Measurements from ENCODE around the gene C11orf16.
"Not testable (repeated sequence)": the region's sequence is repeated elsewhere in the genome, so short reads cannot be mapped to it uniquely, and the experiment has no call there.

C11orf16 gene, protein sequence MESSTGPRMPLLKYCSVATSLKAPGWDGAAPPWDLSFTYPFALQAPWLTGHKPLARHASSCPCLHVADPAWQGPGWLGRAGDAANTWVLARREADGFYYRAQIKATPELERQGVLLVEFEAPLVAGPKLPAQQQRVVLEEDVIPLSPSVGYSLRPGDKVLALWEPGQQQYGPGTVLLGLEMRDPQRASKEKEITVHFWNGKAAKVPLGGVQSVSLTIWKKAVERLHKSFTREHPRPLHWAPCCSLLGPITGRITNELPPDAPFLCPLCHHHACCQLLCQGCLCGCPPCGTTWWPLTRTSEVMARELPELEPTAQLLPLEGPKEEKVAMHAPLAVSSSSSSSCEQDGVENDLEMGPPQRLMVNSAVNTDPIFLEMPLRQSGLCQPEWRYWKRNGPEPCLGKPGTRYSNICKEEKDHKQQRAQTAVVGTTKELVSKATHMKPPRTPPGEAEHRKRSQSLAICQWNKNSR

DNA sequence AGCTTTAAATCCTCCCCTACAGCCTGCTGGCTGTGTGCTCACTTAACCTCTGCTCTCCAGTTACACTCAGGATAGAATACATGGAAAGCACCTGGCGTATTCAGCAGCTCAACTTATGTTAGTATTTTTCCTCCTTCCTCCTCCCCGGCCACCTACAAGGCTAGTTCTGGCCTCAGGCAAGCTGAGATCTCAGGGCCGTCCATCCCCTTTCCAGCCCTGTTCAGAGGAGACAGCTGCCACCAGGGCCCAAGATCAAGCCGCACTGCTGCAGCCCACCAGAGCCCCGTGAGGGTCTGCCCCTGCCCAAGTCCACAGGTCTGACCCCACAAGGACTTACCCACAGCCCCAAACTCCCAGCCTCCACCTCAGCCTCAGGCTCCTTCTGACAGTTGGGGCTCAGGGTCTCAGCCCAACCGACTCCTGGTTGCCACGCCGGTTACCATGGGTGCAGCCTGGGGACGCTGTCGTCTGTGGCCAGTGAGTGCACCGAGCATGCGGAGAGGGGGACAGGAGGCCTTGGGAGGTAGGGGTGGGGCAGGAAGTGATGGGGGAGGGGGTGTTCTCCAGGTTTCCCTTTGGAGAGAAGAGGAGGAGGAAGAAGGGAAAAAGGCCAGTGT lies at the start of gene C11orf16:
C11orf16 (minus strand) TSS at position 384 of the 617 bp plus-strand sequence. CDS start 639 bp downstream, outside the sequence.
- no peaks in the 10 kb centered on the region for H3K27me3 ChIP-seq (replicated peaks; ENCODE audit: control insufficient read depth, insufficient read depth, low read length)
- peaks cover 7% of the 10 kb centered on the region for H3K4me1 ChIP-seq (ENCODE audit: control insufficient read depth, insufficient read depth, low read length)
- no peak for DNase-seq (ENCODE audit: low read depth)
- H3K9me3 ChIP-seq (ENCODE audit: control insufficient read depth, low read length) = no peaks in the 10 kb centered on the region
- H3K9ac ChIP-seq (ENCODE audit: low read length) = no peak within 1 kb of the TSS
- no peaks in the 10 kb centered on the region for H3K36me3 ChIP-seq (ENCODE audit: control insufficient read depth, insufficient read depth, low read length, severe bottlenecking)
- no peak within 1 kb of the TSS for H3K4me3 ChIP-seq (ENCODE audit: low read length)

DNA sequence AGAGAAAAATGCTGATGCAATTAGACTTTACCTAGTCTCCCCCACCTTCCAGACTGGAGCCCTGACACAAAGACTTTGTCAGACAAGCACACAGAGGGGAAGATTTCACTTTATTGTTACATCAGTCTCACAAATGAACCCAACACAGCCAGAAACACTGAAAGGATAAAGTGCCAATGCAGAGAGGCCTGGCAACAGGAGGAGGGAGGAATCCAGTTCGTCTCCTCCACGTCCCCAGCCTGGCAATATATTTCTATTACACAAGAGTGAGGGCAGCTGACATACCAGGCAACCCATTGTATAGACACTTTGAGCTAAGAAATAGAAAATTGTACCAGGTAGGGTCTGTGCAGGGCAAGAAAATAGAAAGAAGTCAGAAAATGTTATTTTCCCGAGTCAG lies 47.7 kb upstream of the C11orf16 start:
- Histone ChIP-seq H3K4me1 (ENCODE audit: control insufficient read depth, insufficient read depth, low read length) (no peaks in the 10 kb centered on the region), H3K27me3 (replicated peaks; ENCODE audit: control insufficient read depth, insufficient read depth, low read length) (no peaks in the 10 kb centered on the region), H3K9me3 (ENCODE audit: control insufficient read depth, low read length) (no peaks in the 10 kb centered on the region), H3K36me3 (ENCODE audit: control insufficient read depth, insufficient read depth, low read length, severe bottlenecking) (no peaks in the 10 kb centered on the region), H3K9ac (ENCODE audit: low read length) (no peak overlapping the region), H3K4me3 (ENCODE audit: low read length) (no peak overlapping the region)
- DNase-seq (ENCODE audit: low read depth) = no peak

DNA sequence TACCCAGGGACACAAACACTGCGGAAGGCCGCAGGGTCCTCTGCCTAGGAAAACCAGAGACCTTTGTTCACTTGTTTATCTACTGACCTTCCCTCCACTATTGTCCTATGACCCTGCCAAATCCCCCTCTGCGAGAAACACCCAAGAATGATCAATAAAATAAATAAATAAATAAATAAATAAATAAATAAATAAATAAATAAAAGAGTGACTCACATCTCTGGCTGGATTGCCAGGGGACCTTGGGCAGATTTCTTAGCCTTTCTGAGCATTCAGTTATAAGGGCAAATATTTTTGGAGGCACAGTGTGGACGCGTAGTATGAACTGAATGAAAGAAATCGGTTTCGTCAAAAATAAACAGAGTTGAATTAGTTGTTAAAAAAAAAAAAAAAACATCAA lies 46.6 kb upstream of the C11orf16 start:
- H3K36me3 ChIP-seq (ENCODE audit: control insufficient read depth, insufficient read depth, low read length, severe bottlenecking); H3K4me3 ChIP-seq (ENCODE audit: low read length); H3K4me1 ChIP-seq (ENCODE audit: control insufficient read depth, insufficient read depth, low read length); H3K9ac ChIP-seq (ENCODE audit: low read length); H3K9me3 ChIP-seq (ENCODE audit: control insufficient read depth, low read length); DNase-seq (ENCODE audit: low read depth); H3K27me3 ChIP-seq (replicated peaks; ENCODE audit: control insufficient read depth, insufficient read depth, low read length): not testable (repeated sequence)

DNA sequence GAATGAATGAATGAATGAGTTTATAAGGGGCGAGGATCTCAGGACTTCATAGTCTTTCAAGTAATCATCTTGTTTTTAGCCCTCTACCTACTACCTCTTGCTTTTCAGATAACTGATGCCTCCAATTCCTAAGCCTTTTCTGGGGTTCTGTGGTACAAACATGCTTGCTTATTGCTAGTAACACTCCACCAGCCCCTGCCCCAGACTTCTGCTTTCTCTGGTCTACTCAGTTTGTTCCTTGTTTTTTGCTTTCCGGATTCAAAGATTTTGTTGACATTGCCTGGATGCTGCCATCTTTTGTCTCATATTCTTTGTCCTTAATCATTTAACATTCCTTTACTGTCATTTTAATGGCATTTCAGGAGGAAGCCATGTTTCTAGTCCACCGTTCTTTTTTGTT lies 40.4 kb upstream of the C11orf16 start:
- Histone ChIP-seq H3K4me1 (ENCODE audit: control insufficient read depth, insufficient read depth, low read length) (peaks cover 3% of the 10 kb centered on the region), H3K9me3 (ENCODE audit: control insufficient read depth, low read length) (no peaks in the 10 kb centered on the region), H3K27me3 (replicated peaks; ENCODE audit: control insufficient read depth, insufficient read depth, low read length) (no peaks in the 10 kb centered on the region)

DNA sequence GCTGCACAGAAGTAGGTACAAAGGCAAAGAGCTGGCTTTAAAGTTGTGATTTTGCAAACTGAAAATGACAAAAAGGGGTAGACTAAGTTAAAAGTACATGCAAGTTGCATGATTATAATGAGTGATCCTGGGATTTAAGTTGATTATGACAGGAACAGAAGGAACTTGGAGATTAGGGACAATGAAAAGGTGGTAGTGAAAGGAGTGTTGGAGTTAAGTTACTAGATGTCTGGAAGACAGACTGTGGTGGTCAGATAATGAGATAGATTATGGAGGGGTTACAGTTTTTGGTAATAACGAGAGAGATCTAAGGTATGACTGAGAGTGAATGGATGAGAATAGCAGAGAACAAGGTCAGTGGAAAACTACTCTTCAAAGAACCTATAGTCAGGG lies 39.2 kb upstream of the C11orf16 start:
- no peak for DNase-seq (ENCODE audit: low read depth)
- H3K27me3 ChIP-seq (replicated peaks; ENCODE audit: control insufficient read depth, insufficient read depth, low read length) = no peaks in the 10 kb centered on the region
- H3K4me1 ChIP-seq (ENCODE audit: control insufficient read depth, insufficient read depth, low read length) = peaks cover 3% of the 10 kb centered on the region
- H3K4me3 ChIP-seq (ENCODE audit: low read length) = no peak overlapping the region
- no peak overlapping the region for H3K9ac ChIP-seq (ENCODE audit: low read length)
- no peaks in the 10 kb centered on the region for H3K9me3 ChIP-seq (ENCODE audit: control insufficient read depth, low read length)
- H3K36me3 ChIP-seq (ENCODE audit: control insufficient read depth, insufficient read depth, low read length, severe bottlenecking) = no peaks in the 10 kb centered on the region

More for the DNA sequence above, 40.4 kb upstream of the C11orf16 start:
- no peak for DNase-seq (ENCODE audit: low read depth)
- no peaks in the 10 kb centered on the region for H3K36me3 ChIP-seq (ENCODE audit: control insufficient read depth, insufficient read depth, low read length, severe bottlenecking)
- H3K4me3 ChIP-seq (ENCODE audit: low read length) = no peak overlapping the region
- no peak overlapping the region for H3K9ac ChIP-seq (ENCODE audit: low read length)

DNA sequence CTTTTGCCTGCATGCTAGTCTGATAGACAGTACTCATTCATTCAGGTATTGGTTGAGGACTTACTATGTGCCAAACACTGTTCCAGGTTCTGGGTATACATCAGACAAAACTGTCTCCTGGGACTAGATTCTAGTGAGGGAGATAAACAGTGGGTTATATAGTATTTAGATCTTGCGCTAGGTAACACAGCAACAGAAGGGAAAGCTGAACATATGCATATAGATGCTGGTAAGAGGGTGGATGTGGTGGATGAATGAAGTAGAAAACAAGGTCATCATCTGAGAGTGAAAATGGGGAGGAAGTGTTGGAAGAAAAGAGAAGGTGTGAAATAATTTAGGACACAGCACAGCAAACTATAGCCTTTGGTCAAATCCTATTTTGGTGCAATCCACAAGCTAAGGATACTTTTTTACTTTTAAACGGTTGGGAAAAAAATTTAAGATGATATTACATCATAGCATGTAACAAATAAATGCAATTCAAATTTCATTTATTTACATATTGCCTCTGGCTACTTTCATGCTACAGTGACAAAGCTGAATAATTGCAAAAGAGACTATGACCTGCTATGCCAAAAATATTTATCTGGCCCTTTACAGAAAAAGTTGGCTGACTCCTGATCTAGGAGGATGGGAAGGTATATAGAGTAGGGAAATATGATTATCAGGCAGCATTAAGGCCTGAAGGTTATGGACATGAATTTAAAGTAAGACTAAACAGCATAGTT lies 38.6 kb upstream of the C11orf16 start:
- Histone ChIP-seq H3K9ac (ENCODE audit: low read length) (no peak overlapping the region), H3K36me3 (ENCODE audit: control insufficient read depth, insufficient read depth, low read length, severe bottlenecking) (no peaks in the 10 kb centered on the region), H3K4me1 (ENCODE audit: control insufficient read depth, insufficient read depth, low read length) (peaks cover 3% of the 10 kb centered on the region), H3K4me3 (ENCODE audit: low read length) (no peak overlapping the region), H3K9me3 (ENCODE audit: control insufficient read depth, low read length) (no peaks in the 10 kb centered on the region), H3K27me3 (replicated peaks; ENCODE audit: control insufficient read depth, insufficient read depth, low read length) (no peaks in the 10 kb centered on the region)
- peak; percentile 59 for DNase-seq (ENCODE audit: low read depth)

DNA sequence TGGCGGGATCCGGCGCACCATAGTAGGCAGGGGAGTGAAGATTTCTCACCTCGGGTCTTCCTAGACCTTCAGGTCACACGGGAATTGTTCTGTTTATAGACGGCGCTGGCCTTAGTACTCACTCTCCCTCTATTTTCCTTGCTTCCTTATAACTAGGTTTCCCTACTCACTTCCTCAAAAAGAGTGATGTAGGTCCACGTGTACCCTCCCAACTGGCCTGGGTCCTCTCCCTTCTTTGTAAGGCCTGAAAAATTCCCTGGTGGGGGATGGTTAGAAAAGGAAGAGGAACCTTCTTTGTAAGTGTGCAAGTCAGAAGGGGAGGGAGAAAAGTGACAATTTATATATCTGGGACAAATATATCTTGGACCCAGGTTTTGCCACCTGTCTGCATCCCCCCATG lies 34.4 kb upstream of the C11orf16 start:
- Histone ChIP-seq H3K36me3 (ENCODE audit: control insufficient read depth, insufficient read depth, low read length, severe bottlenecking) (no peaks in the 10 kb centered on the region), H3K4me1 (ENCODE audit: control insufficient read depth, insufficient read depth, low read length) (peaks cover 24% of the 10 kb centered on the region), H3K9ac (ENCODE audit: low read length) (no peak overlapping the region), H3K27me3 (replicated peaks; ENCODE audit: control insufficient read depth, insufficient read depth, low read length) (no peaks in the 10 kb centered on the region), H3K4me3 (ENCODE audit: low read length) (no peak overlapping the region), H3K9me3 (ENCODE audit: control insufficient read depth, low read length) (no peaks in the 10 kb centered on the region)
- DNase-seq (ENCODE audit: low read depth) = no peak

DNA sequence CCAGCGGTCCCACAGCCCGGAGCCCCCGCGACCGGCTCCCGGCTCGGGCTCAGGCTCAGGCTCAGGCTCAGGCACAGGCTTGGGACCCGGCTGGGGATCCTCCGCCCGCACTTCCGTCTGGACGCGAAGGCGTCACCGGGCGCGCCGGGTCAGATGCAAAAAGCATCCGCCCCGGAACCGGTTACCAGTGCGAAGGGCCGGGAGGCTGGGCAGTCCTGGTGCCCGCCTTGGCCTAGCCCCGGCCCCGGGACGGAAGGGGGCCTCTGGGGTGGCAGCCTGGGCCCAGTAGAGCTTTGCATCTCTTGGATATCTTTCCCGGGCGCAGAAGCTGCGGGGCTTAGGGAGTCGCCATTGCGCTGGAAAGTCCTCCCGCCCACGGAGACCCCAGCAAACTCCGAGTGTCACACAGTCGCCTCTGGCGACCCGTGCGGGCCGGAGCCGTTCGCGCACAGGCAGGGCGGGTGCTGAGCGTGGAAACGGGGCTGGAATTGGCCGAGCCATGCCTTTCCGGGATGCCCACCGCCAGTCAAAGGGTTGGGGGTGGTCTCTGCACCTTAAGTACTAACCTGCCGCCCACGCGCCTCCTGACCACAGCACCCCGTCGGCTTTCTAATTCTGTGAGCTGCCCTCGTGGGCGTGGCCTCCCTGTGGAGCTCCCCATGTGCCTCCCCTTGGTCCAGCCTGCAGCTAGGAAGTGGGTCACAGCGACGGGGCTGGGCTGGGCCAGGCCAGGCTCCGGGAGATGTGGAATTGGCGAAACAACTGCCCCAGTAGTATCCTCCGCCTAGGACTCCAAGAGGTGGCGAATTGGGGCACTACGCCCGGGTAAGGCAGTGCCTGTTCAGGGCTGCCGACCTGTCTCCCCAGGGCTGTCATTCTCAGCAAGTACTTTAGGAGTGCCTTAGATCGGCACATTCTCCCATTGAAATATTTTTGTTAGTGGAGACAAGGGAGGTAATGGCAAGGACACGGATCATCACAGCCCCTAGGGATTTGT lies 31.9 kb upstream of the C11orf16 start, which contains the start of gene TMEM9B:
TMEM9B (minus strand) TSS at position 119 of the 997 bp plus-strand sequence. CDS start 129 bp downstream, outside the sequence.
- Histone ChIP-seq H3K36me3 (ENCODE audit: control insufficient read depth, insufficient read depth, low read length, severe bottlenecking) (no peaks in the 10 kb centered on the region), H3K4me3 (ENCODE audit: low read length) (peak within 1 kb of the TSS; percentile 92), H3K9me3 (ENCODE audit: control insufficient read depth, low read length) (no peaks in the 10 kb centered on the region), H3K27me3 (replicated peaks; ENCODE audit: control insufficient read depth, insufficient read depth, low read length) (no peaks in the 10 kb centered on the region), H3K4me1 (ENCODE audit: control insufficient read depth, insufficient read depth, low read length) (peaks cover 30% of the 10 kb centered on the region), H3K9ac (ENCODE audit: low read length) (peak within 1 kb of the TSS; percentile 91)
- DNase-seq (ENCODE audit: low read depth) = peak; percentile 94

DNA sequence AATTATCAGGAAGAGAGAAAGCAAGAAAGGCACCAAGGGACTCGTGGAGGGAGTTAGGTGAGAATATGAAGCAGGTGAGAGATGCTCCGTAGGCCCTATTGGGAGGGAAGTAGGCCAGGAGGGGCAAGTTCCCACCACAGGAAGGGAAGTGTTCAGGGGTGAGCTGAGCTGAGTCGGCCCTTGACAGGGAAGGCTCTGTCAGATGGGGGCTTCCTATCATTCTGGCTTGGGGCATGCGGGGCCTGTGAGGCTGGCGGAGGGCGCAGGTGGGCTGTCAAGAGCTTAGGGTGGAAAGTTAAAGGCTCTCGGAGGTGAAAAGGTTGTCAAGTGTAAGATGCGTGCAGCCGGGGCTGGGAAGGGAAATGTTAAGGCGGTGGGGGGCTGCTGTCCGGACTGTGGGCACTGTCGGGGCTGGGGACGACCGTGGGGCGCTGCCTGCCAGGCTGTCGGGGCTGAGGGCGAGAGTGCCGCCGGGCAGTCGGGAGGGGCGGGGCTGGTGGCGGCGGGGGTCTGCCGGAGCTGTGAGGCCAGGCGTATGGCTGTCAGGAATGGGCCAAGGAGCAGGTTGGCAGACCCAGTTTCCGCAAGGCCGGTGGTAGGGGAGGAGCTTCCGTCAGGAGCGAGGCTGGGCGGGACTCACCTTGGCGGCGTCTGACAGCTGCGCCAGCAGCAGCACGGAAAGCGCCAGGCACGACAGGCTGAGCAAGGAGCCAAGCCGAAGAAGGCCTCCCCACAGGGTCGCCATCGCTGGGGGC lies 31.0 kb upstream of the C11orf16 start:
- Histone ChIP-seq H3K4me3 (ENCODE audit: low read length) (peak overlapping the region; percentile 92), H3K4me1 (ENCODE audit: control insufficient read depth, insufficient read depth, low read length) (peaks cover 37% of the 10 kb centered on the region), H3K36me3 (ENCODE audit: control insufficient read depth, insufficient read depth, low read length, severe bottlenecking) (no peaks in the 10 kb centered on the region), H3K9ac (ENCODE audit: low read length) (peak overlapping the region; percentile 91), H3K27me3 (replicated peaks; ENCODE audit: control insufficient read depth, insufficient read depth, low read length) (no peaks in the 10 kb centered on the region), H3K9me3 (ENCODE audit: control insufficient read depth, low read length) (no peaks in the 10 kb centered on the region)
- DNase-seq (ENCODE audit: low read depth) = peak; percentile 74

DNA sequence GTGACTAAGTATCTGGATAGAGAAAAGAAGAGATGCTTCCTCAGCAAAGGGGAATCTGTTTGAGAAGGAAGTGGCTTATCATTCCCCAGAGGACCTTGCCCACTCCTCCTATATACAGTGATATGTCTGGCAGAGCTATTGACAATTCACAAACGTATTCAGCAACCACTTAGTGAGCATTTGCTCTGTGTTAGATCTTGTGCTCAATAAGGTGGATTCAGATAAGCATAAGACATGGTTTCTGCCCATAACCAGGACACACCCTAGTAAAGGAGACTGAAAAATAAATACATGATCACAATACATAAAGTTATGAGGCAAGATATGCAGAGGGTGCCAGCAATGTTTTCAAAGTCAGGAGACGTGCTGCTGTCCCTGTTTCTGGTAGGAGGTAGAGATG lies 30.1 kb upstream of the C11orf16 start:
- Histone ChIP-seq H3K4me3 (ENCODE audit: low read length) (peak overlapping the region; percentile 92), H3K9ac (ENCODE audit: low read length) (peak overlapping the region; percentile 91), H3K27me3 (replicated peaks; ENCODE audit: control insufficient read depth, insufficient read depth, low read length) (no peaks in the 10 kb centered on the region), H3K36me3 (ENCODE audit: control insufficient read depth, insufficient read depth, low read length, severe bottlenecking) (no peaks in the 10 kb centered on the region), H3K4me1 (ENCODE audit: control insufficient read depth, insufficient read depth, low read length) (peaks cover 37% of the 10 kb centered on the region), H3K9me3 (ENCODE audit: control insufficient read depth, low read length) (no peaks in the 10 kb centered on the region)
- DNase-seq (ENCODE audit: low read depth) = peak; percentile 22

Data from adipocyte (in vitro differentiated cells).